Subcutaneous adipose tissue (tissue), 4 donors: ENCODE data around the gene COMMD3. TPM values are rescaled to one million over a fixed set of nuclear protein-coding genes. Genes with fewer than 3 reads are reported as not detected.

Source experiments
- total RNA-seq, 4 donors: library from RNA; depleted of rRNA; stranded (reverse); fragments of >200 nt; gene quantifications; one replicate each; pipeline ENCODE4 v1.1.0, GENCODE V29; 2016
- TF ChIP-seq, protein P1 (sequence below): fragments of 450-650 bp; IDR thresholded peaks from one replicate; pipeline ENCODE4 v1.5.1; 2016; ENCODE audit warnings: low read depth, mild to moderate bottlenecking, control low read depth, antibody characterized with exemption, moderate library complexity

Gene COMMD3
- total RNA-seq, 4 donors from 2014 or later = 25.6 to 38.3 (median 31.6) TPM

DNA sequence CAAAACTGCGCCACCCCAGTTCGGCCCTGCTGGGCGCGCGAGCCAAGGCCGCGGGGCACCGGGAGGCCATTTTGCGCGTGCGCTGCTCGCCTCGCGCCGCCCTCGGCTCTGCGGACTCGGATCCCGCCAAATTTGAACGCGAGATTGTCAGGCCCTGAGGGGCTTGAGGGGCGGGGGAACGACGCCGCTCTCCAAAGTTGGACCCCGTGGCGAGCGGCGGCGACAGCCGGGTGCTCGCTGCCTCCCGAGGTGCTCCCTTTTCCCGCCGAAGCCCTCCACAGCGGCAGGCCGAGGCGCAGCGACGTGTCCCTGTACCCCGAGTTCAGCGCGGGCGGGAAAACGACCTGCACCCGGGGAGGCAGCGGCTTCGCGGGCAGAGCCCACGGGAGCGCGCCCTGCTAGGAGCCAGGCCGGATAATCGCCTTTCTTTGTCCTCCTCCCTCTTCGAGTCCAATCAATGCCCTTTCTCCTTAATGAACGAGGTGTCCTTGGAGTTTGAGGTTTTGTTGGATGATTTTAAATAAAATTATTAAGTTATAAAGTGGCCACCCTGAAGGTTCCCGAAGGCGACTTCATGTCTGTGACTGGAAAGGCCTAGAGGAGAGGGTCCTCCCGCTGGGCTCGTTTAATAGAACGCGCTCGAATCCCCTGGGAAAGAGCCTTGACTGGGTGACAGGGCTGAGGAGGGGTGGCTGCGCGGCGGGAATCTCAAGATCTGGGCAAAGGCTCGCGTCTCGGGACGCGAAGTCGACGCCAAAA is 18.4 kb downstream of the COMMD3 start:
- TF ChIP-seq, protein P1, sequence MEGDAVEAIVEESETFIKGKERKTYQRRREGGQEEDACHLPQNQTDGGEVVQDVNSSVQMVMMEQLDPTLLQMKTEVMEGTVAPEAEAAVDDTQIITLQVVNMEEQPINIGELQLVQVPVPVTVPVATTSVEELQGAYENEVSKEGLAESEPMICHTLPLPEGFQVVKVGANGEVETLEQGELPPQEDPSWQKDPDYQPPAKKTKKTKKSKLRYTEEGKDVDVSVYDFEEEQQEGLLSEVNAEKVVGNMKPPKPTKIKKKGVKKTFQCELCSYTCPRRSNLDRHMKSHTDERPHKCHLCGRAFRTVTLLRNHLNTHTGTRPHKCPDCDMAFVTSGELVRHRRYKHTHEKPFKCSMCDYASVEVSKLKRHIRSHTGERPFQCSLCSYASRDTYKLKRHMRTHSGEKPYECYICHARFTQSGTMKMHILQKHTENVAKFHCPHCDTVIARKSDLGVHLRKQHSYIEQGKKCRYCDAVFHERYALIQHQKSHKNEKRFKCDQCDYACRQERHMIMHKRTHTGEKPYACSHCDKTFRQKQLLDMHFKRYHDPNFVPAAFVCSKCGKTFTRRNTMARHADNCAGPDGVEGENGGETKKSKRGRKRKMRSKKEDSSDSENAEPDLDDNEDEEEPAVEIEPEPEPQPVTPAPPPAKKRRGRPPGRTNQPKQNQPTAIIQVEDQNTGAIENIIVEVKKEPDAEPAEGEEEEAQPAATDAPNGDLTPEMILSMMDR = no peak

DNA sequence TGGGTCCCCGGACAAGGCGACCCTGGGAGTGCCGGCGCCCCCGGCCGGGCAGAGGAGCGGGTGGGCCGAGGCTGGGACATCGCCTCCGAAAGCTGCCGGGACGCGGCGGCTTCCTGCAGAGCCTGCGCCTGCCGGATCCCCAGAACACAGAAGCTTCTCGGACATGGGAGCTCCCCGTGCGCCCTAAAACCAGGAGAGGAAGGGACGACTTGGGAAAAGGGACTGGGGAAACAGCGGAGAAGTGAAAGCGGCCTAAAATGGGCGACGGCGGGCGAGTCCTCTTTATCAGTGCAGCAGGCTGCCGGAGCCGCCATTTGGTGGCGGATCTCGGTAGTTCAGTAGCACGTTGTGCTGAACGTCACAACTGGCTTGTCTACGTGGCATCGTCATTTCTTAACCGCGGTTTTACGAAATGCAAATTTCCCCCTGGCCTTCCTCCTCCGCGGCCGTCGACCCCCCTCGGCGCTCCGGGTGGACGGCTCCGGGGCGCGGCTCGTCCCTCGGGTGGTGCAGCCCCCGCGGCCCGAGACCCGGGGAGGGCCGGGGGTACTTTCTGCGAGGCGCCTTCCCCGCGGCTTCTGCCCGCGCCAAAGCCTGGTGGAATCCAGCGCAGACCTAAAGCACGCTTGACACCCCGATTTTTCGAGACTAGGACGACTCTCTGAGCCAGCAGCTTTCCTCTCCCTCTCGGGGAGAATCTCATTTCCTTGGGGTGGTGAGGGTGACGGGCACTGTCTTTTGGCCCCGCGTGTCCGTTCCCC is 19.2 kb downstream of the COMMD3 start:
- TF ChIP-seq, protein P1 = no peak

DNA sequence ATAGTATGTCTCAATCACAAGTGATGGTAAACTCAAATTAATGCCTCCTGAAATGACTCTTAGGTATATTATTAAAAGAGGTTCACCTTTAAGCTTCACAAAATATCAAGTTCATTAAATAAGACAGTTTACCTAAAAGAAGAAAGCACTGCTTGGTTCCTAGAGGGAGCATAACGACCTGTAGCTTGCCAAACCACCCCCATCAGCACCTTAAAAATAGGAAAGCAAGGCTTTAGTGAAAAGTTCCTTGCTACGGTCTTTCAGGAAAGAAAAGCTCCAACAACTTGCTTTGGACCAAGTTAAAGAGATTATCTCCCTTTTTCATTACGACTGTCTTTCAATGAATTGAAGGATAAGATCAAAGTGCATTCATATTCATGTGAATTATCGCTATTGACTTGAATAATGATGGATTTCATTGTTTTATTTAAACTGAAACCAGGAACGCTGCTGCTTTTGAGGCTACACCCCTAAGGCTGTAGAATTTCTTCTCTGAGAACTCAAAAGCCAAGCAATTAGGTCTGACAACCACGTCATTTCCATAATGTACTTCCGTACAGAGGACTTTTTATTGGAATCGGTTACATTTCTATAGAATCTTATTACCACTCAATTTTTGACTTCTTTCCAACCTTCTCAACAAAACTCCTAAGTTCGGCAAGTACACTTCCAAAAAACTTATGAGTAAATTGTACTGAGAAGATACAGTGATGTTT is 22.2 kb downstream of the COMMD3 start:
- TF ChIP-seq, protein P1 = no peak

- TF ChIP-seq, protein P1 = no peak
Observed at GRCh38 chr10:22338931-22339330, 22.7 kb downstream of the COMMD3 start.

DNA sequence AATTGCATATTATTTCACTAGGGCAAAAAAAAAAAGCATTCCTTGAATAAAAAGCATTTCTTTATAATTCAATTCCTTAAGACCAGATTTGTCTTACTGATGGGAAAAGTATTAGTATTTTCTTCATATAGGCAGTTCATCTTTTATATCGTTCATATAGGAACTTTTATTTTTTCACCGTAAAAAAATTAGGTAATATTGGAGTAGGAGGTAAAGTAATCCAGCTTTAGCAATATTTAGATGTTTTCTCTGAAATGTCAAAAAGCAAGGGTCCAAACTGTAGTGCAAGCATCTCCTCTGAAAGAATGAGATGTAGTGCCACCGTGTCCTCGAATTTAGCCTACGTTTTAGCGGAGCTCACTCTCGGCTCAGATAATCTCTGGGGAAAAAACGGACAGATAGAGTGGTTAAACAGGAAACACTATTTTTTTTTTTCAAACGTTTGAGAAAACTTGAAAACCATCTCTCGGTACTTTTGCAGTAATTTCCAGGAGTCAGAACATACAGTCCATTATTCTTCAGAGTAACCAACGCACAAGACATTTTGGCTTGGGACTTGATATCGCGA is 23.7 kb downstream of the COMMD3 start:
- TF ChIP-seq, protein P1 = no peak

DNA sequence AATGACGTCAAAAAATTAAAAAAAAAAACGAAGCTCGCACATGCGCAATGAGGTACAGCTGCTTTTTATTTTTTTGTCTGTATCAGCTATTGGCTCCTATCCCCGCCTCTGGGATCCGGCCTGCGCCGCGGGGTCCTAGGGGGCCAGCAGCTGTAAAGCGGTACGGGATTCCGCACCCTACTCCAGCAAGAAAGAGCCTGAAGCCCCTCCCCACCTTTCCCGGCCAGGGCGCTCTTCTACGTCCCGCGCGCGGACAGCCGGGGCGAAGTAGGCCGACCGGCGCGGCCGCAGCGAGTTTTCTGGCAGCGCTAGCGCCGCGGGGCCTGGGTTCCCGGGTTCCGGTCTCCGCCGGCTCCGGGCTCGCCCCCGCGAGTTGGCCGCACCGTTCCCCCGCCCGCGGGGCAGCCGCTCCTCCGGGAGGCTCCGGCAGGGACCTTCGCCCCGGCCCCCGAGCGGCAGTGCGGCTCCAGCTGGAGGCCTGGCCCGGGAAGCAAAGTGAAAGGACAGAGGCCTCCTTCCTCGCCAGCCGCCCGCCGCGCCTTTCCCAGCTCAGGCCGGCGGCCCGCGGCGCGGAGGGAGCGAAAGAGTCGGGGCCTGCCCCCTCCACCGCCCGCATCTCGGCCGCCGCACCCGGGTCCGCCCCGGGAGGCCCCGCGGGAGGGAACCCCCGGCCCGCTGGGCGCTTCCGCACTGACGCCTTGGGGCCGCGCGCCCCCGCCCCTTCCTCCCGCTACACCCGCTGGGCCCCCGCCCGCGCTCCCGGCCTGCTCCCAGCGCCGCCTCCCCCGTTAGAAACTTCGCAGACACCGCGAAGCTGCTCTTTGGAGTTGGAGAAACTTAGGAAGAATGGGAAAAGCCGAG is 24.4 kb downstream of the COMMD3 start:
- TF ChIP-seq, protein P1 = no peak
